Measurements from ENCODE around the gene CAMK2B. TPM values are rescaled to one million over a fixed set of nuclear protein-coding genes. Genes with fewer than 3 reads are reported as not detected.

CAMK2B gene
- total RNA-seq = 10 to 100 TPM in 3 of 4 donors, 1 to 10 TPM in 1; 7.0 to 19.3 (median 18.5) TPM

- TF ChIP-seq POLR2A (IDR thresholded peaks at IDR 0.05) = no peak
- TF ChIP-seq, protein P1, sequence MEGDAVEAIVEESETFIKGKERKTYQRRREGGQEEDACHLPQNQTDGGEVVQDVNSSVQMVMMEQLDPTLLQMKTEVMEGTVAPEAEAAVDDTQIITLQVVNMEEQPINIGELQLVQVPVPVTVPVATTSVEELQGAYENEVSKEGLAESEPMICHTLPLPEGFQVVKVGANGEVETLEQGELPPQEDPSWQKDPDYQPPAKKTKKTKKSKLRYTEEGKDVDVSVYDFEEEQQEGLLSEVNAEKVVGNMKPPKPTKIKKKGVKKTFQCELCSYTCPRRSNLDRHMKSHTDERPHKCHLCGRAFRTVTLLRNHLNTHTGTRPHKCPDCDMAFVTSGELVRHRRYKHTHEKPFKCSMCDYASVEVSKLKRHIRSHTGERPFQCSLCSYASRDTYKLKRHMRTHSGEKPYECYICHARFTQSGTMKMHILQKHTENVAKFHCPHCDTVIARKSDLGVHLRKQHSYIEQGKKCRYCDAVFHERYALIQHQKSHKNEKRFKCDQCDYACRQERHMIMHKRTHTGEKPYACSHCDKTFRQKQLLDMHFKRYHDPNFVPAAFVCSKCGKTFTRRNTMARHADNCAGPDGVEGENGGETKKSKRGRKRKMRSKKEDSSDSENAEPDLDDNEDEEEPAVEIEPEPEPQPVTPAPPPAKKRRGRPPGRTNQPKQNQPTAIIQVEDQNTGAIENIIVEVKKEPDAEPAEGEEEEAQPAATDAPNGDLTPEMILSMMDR (IDR thresholded peaks at IDR 0.05) = no peak
- Histone ChIP-seq H3K4me1 (peaks cover 23 to 34% of the 10 kb centered on the region in 2 donors), H3K27me3 (no peaks in the 10 kb centered on the region), H3K36me3 (no peaks in the 10 kb centered on the region), H3K4me3 (replicated peaks in 1 of 3) (peak within 1 kb of the TSS; percentile 38 to 40 (median 39)), H3K9me3 (no peaks in the 10 kb centered on the region), H3K27ac (peak within 1 kb of the TSS in 2 of 3 donors; percentile 51 to 52)
- peak; percentile 41 to 43 for DNase-seq
- intact Hi-C loops (cut with DNase I) = no loop called here
- no CpG with 5 or more reads among the region's 85 CpGs for WGBS, 2 donors
Observed at GRCh38 chr7:44325201-44325671, at the start of gene CAMK2B. TSS of gene CAMK2B (minus strand) at chr7:44325594. CDS start at chr7:44325421, 173 bp downstream.

- intact Hi-C loops (cut with DNase I) = no loop called here
- Histone ChIP-seq H3K9me3 (no peaks in the 10 kb centered on the region), H3K36me3 (no peaks in the 10 kb centered on the region), H3K4me1 (no peaks in the 10 kb centered on the region), H3K27me3 (no peaks in the 10 kb centered on the region), H3K4me3 (replicated peaks in 1 of 3) (no peak overlapping the region), H3K27ac (no peak overlapping the region)
- no peak for TF ChIP-seq POLR2A (IDR thresholded peaks at IDR 0.05)
- TF ChIP-seq, protein P1 (IDR thresholded peaks at IDR 0.05) = no peak
- WGBS, 2 donors = 72 to 78% methylated on average over 10 to 12 of the region's 12 CpGs
- DNase-seq = no peak
Observed at GRCh38 chr7:44374007-44374763, 48.8 kb upstream of the CAMK2B start.

GRCh38 chr7:44373418-44373740, 48.0 kb upstream of the CAMK2B start:
- no peak overlapping the region for H3K4me3 ChIP-seq (replicated peaks in 1 of 3)

GRCh38 chr7:44372560-44373417, 47.4 kb upstream of the CAMK2B start:
- no peak for TF ChIP-seq POLR2A (IDR thresholded peaks at IDR 0.05)
- TF ChIP-seq, protein P1 (IDR thresholded peaks at IDR 0.05) = no peak
- Histone ChIP-seq H3K4me1 (no peaks in the 10 kb centered on the region), H3K36me3 (no peaks in the 10 kb centered on the region), H3K9me3 (no peaks in the 10 kb centered on the region), H3K27ac (no peak overlapping the region), H3K27me3 (no peaks in the 10 kb centered on the region), H3K4me3 (replicated peaks in 1 of 3) (no peak overlapping the region)
- DNase-seq = no peak
- WGBS, 2 donors = 70 to 80% methylated on average over 5 of the region's 5 CpGs
- intact Hi-C loops (cut with DNase I) = no loop called here

More at GRCh38 chr7:44373418-44373740, 48.0 kb upstream of the CAMK2B start:
- TF ChIP-seq, protein P1 (IDR thresholded peaks at IDR 0.05) = no peak
- TF ChIP-seq POLR2A (IDR thresholded peaks at IDR 0.05) = no peak
- 85 to 86% methylated on average over 2 of the region's 2 CpGs for WGBS, 2 donors
- Histone ChIP-seq H3K27me3 (no peaks in the 10 kb centered on the region), H3K27ac (no peak overlapping the region), H3K4me1 (no peaks in the 10 kb centered on the region), H3K9me3 (no peaks in the 10 kb centered on the region), H3K36me3 (no peaks in the 10 kb centered on the region)
- intact Hi-C loops (cut with DNase I) = no loop called here
- no peak for DNase-seq

Measured in thyroid gland (tissue), 4 donors.